Neural cell (in vitro differentiated cells): ENCODE results near the gene C9orf72. TPM values are rescaled to one million over a fixed set of nuclear protein-coding genes. Genes with fewer than 3 reads are reported as not detected.

Experiments
- H2AFZ ChIP-seq: fragments of 200-600, 300-800 bp; sonication (generic), shearing (Covaris generic); 2 replicates; pipeline ENCODE4 v1.6.0; 2014; ENCODE audit warnings: low read depth, mild to moderate bottlenecking, antibody characterized with exemption, low read length, moderate library complexity
- H3F3A ChIP-seq: fragments of 200-600 bp; shearing (Covaris generic); 2 replicates; pipeline ENCODE4 v1.6.1; 2016; ENCODE audit warnings: mild to moderate bottlenecking, moderate library complexity, mixed read lengths, antibody characterized with exemption, low read length; ENCODE audit not compliant: insufficient read depth, poor library complexity, severe bottlenecking
- H3K27ac ChIP-seq: fragments of 200-600, 300-800 bp; sonication (generic), shearing (Covaris generic); 2 replicates; pipeline ENCODE4 v1.5.1; 2014; ENCODE audit warnings: mild to moderate bottlenecking, low read length, moderate library complexity
- H3K27me3 ChIP-seq: fragments of 300-800, 200-600 bp; sonication (generic), shearing (Covaris generic); 2 replicates; pipeline ENCODE4 v1.6.0; 2014; ENCODE audit warnings: mild to moderate bottlenecking, low read depth, low read length, moderate library complexity; ENCODE audit not compliant: insufficient read depth
- H3K36me3 ChIP-seq: fragments of 300-800, 200-600 bp; sonication (generic), shearing (Covaris generic); 2 replicates; pipeline ENCODE4 v1.5.1; 2014; ENCODE audit warnings: mild to moderate bottlenecking, antibody characterized with exemption, low read length, moderate library complexity; ENCODE audit not compliant: insufficient read depth
- H3K4me2 ChIP-seq: fragments of 300-800, 200-600 bp; sonication (generic), shearing (Covaris generic); 2 replicates; pipeline ENCODE4 v1.6.0; 2014; ENCODE audit warnings: mild to moderate bottlenecking, low read length
- H3K4me3 ChIP-seq: fragments of 300-800, 200-600 bp; sonication (generic), shearing (Covaris generic); 2 replicates; pipeline ENCODE4 v1.5.1; 2014; ENCODE audit warnings: mild to moderate bottlenecking, low read length, moderate library complexity
- H3K79me2 ChIP-seq: fragments of 200-600 bp; shearing (Covaris generic); replicated peaks from 2 replicates; pipeline ENCODE4 v1.6.0; 2014; ENCODE audit warnings: mild to moderate bottlenecking, low read length, moderate library complexity; ENCODE audit not compliant: insufficient read depth
- H3K9ac ChIP-seq: fragments of 300-800, 200-600 bp; sonication (generic), shearing (Covaris generic); 2 replicates; pipeline ENCODE4 v1.6.1; 2016; ENCODE audit warnings: mild to moderate bottlenecking, low read length, mixed read lengths
- H3K9me2 ChIP-seq: fragments of 200-600 bp; shearing (Covaris generic); 2 replicates; pipeline ENCODE4 v1.6.1; 2016; ENCODE audit warnings: mild to moderate bottlenecking, low read length, mixed read lengths; ENCODE audit not compliant: insufficient read depth
- H3K9me3 ChIP-seq: fragments of 200-600, 300-800 bp; sonication (generic), shearing (Covaris generic); 2 replicates; pipeline ENCODE4 v1.6.1; 2016; ENCODE audit warnings: mild to moderate bottlenecking, mixed run types, low read length, moderate library complexity, mixed read lengths
- H4K20me1 ChIP-seq: fragments of 200-600 bp; shearing (Covaris generic); 2 replicates; pipeline ENCODE4 v1.6.1; 2016; ENCODE audit warnings: mild to moderate bottlenecking, mixed run types; ENCODE audit not compliant: insufficient read depth
- EP300 ChIP-seq: fragments of 450-650 bp; conservative IDR thresholded peaks from 2 replicates; pipeline ENCODE4 v1.6.1; 2014; ENCODE audit warnings: antibody characterized with exemption, mild to moderate bottlenecking, moderate library complexity; ENCODE audit not compliant: poor library complexity, severe bottlenecking
- EZH2 ChIP-seq: fragments of 200-600, 300-800 bp; shearing (Covaris generic), sonication (generic); IDR thresholded peaks from 2 replicates; pipeline ENCODE4 v1.6.1; 2014; ENCODE audit warnings: antibody characterized with exemption, low read length, borderline replicate concordance, mild to moderate bottlenecking; ENCODE audit not compliant: insufficient read depth, poor library complexity, severe bottlenecking
- MXI1 ChIP-seq: fragments of 450-650 bp; conservative IDR thresholded peaks from 2 replicates; pipeline ENCODE4 v1.6.1; 2014; ENCODE audit warnings: antibody characterized with exemption, mild to moderate bottlenecking; ENCODE audit not compliant: poor library complexity, severe bottlenecking
- POLR2AphosphoS5 ChIP-seq: IDR thresholded peaks from 2 replicates; pipeline ENCODE4 v1.6.1; 2012
- RAD21 ChIP-seq: fragments of 450-650 bp; conservative IDR thresholded peaks from 2 replicates; pipeline ENCODE4 v1.6.1; 2014; ENCODE audit warnings: antibody characterized with exemption, mild to moderate bottlenecking, moderate library complexity
- SMC3 ChIP-seq: fragments of 450-650 bp; conservative IDR thresholded peaks from 2 replicates; pipeline ENCODE4 v1.6.1; 2014; ENCODE audit warnings: antibody characterized with exemption, mild to moderate bottlenecking, moderate library complexity; ENCODE audit not compliant: poor library complexity
- TAF1 ChIP-seq: IDR thresholded peaks from 2 replicates; pipeline ENCODE4 v1.6.1; 2012; ENCODE audit warnings: low read depth
- polyA plus RNA-seq: library from polyadenylated mRNA; depleted of rRNA; stranded (reverse); fragments of >200 nt; gene quantifications from 2 replicates; pipeline ENCODE4 v1.2.3, GENCODE V29; 2014
- TF ChIP-seq, protein P1 (sequence below): fragments of 450-650 bp; IDR thresholded peaks from 2 replicates; pipeline ENCODE4 v1.5.1; 2014; ENCODE audit warnings: antibody characterized with exemption, mild to moderate bottlenecking, moderate library complexity; ENCODE audit not compliant: poor library complexity, severe bottlenecking
- TF ChIP-seq, protein P2 (sequence below): IDR thresholded peaks from 2 replicates; pipeline ENCODE4 v1.6.1; 2012; ENCODE audit warnings: borderline replicate concordance

The C9orf72 gene
- polyA plus RNA-seq, 1 donor from 2014 or later = 166 TPM

GRCh38 chr9:27601396-27601795, 28.1 kb upstream of the C9orf72 start:
- Histone ChIP-seq H3K27ac (no peak overlapping the region), H4K20me1 (no peaks in the 10 kb centered on the region), H3K27me3 (no peaks in the 10 kb centered on the region), H3K4me2 (no peak overlapping the region), H3K79me2 (no peaks in the 10 kb centered on the region), H3K9me2 (no peaks in the 10 kb centered on the region), H3K9ac (no peak overlapping the region), H3F3A (no peaks in the 10 kb centered on the region), H3K4me3 (no peak overlapping the region), H2AFZ (no peak overlapping the region), H3K36me3 (no peaks in the 10 kb centered on the region), H3K9me3 (no peaks in the 10 kb centered on the region)
- TF ChIP-seq RAD21 (no peak), TAF1 (no peak), POLR2AphosphoS5 (no peak), MXI1 (no peak)
- TF ChIP-seq, protein P1, sequence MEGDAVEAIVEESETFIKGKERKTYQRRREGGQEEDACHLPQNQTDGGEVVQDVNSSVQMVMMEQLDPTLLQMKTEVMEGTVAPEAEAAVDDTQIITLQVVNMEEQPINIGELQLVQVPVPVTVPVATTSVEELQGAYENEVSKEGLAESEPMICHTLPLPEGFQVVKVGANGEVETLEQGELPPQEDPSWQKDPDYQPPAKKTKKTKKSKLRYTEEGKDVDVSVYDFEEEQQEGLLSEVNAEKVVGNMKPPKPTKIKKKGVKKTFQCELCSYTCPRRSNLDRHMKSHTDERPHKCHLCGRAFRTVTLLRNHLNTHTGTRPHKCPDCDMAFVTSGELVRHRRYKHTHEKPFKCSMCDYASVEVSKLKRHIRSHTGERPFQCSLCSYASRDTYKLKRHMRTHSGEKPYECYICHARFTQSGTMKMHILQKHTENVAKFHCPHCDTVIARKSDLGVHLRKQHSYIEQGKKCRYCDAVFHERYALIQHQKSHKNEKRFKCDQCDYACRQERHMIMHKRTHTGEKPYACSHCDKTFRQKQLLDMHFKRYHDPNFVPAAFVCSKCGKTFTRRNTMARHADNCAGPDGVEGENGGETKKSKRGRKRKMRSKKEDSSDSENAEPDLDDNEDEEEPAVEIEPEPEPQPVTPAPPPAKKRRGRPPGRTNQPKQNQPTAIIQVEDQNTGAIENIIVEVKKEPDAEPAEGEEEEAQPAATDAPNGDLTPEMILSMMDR = no peak

DNA sequence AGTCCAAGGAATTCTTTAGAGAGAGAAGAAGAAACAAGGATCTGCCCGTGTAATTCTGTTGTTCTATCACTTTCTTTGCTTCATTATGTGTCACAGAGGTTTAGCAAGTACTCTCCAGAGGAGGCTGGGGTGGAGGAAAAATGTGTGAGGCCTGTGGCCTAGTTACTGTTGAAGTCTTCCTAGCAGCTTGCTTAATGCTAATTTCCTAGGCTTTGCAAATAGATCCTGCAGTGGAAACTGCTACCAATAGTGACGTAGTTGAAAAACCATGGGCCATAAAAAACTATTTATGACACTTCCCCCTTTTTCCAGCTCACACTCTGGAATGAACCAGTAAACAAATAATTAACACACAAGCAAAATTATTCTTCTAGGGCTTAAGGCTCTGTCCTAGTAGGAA, 27.0 kb upstream of the C9orf72 start:
- H3K27ac ChIP-seq = no peak overlapping the region
- no peak overlapping the region for H3K4me2 ChIP-seq
- no peaks in the 10 kb centered on the region for H4K20me1 ChIP-seq
- no peaks in the 10 kb centered on the region for H3K79me2 ChIP-seq
- no peaks in the 10 kb centered on the region for H3K9me3 ChIP-seq
- H3F3A ChIP-seq = no peaks in the 10 kb centered on the region
- H3K27me3 ChIP-seq = no peaks in the 10 kb centered on the region
- H3K36me3 ChIP-seq = no peaks in the 10 kb centered on the region
- no peak overlapping the region for H3K9ac ChIP-seq
- TF ChIP-seq, protein P1 = no peak
- no peak for TF ChIP-seq TAF1
- TF ChIP-seq EZH2 = no peak
- no peak for TF ChIP-seq MXI1
- no peak for TF ChIP-seq SMC3
- TF ChIP-seq, protein P2, sequence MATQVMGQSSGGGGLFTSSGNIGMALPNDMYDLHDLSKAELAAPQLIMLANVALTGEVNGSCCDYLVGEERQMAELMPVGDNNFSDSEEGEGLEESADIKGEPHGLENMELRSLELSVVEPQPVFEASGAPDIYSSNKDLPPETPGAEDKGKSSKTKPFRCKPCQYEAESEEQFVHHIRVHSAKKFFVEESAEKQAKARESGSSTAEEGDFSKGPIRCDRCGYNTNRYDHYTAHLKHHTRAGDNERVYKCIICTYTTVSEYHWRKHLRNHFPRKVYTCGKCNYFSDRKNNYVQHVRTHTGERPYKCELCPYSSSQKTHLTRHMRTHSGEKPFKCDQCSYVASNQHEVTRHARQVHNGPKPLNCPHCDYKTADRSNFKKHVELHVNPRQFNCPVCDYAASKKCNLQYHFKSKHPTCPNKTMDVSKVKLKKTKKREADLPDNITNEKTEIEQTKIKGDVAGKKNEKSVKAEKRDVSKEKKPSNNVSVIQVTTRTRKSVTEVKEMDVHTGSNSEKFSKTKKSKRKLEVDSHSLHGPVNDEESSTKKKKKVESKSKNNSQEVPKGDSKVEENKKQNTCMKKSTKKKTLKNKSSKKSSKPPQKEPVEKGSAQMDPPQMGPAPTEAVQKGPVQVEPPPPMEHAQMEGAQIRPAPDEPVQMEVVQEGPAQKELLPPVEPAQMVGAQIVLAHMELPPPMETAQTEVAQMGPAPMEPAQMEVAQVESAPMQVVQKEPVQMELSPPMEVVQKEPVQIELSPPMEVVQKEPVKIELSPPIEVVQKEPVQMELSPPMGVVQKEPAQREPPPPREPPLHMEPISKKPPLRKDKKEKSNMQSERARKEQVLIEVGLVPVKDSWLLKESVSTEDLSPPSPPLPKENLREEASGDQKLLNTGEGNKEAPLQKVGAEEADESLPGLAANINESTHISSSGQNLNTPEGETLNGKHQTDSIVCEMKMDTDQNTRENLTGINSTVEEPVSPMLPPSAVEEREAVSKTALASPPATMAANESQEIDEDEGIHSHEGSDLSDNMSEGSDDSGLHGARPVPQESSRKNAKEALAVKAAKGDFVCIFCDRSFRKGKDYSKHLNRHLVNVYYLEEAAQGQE = no peak
- no peak for TF ChIP-seq RAD21
- TF ChIP-seq EP300 = no peak
- no peak for TF ChIP-seq POLR2AphosphoS5
- no peaks in the 10 kb centered on the region for H3K9me2 ChIP-seq
- no peak overlapping the region for H3K4me3 ChIP-seq
- H2AFZ ChIP-seq = no peak overlapping the region
